Activated T-cell treated with anti-CD3 and anti-CD28 coated beads, Interleukin-2, amount 50 U/mL, for 4 hours (primary cell): ENCODE data around the gene KDM4B. TPM values are rescaled to one million over a fixed set of nuclear protein-coding genes. Genes with fewer than 3 reads are reported as not detected.
"Not testable (repeated sequence)": the region's sequence is repeated elsewhere in the genome, so short reads cannot be mapped to it uniquely, and the experiment has no call there.

ENCODE experiments used
- ATAC-seq, 2 donors: fragments of 200-7000 bp; cut with Tn5 transposase; one replicate each; pipeline ENCODE4 v1.10.0; 2021
- DNase-seq: peaks from one replicate; pipeline ENCODE4 v3.0.0-alpha.2; 2020
- H3K27me3 Mint-ChIP-seq: one replicate; pipeline ENCODE4 v1.8.0; 2021; ENCODE audit warnings: low read depth, mixed read lengths
- H3K36me3 Mint-ChIP-seq: one replicate; pipeline ENCODE4 v1.8.0; 2022; ENCODE audit warnings: mixed read lengths; ENCODE audit not compliant: insufficient read depth
- H3K4me1 Mint-ChIP-seq: one replicate; pipeline ENCODE4 v1.8.0; 2021; ENCODE audit warnings: low read depth, mixed read lengths
- H3K4me3 Mint-ChIP-seq: one replicate; pipeline ENCODE4 v1.8.0; 2021; ENCODE audit warnings: mild to moderate bottlenecking, moderate library complexity, mixed read lengths
- H3K9me3 Mint-ChIP-seq: one replicate; pipeline ENCODE4 v1.8.0; 2021; ENCODE audit warnings: mixed read lengths
- total RNA-seq, 3 donors: library from RNA; stranded (reverse); gene quantifications; one replicate each; pipeline ENCODE4 v1.2.1, GENCODE V29; 2021

KDM4B gene
- total RNA-seq, 3 donors from 2014 or later: 13.3 to 18.1 (median 16.7) TPM

- Mint-ChIP-seq H3K4me3 (no peak overlapping the region), H3K4me1 (no peaks in the 10 kb centered on the region), H3K36me3 (peaks cover 2% of the 10 kb centered on the region), H3K9me3 (no peaks in the 10 kb centered on the region), H3K27me3 (no peaks in the 10 kb centered on the region)
- ATAC-seq: no peak
- no peak for DNase-seq
Observed at GRCh38 chr19:4952945-4953344, 16.0 kb upstream of the KDM4B start.

GRCh38 chr19:4954320-4955149, 14.4 kb upstream of the KDM4B start:
- H3K27me3 Mint-ChIP-seq, H3K36me3 Mint-ChIP-seq, H3K4me3 Mint-ChIP-seq, DNase-seq, ATAC-seq, H3K9me3 Mint-ChIP-seq, H3K4me1 Mint-ChIP-seq: not testable (repeated sequence)

GRCh38 chr19:4955274-4955673, 13.6 kb upstream of the KDM4B start:
- no peak for ATAC-seq
- H3K27me3 Mint-ChIP-seq: no peaks in the 10 kb centered on the region
- DNase-seq: no peak
- no peaks in the 10 kb centered on the region for H3K9me3 Mint-ChIP-seq
- H3K36me3 Mint-ChIP-seq: peaks cover 4% of the 10 kb centered on the region
- H3K4me3 Mint-ChIP-seq: no peak overlapping the region
- H3K4me1 Mint-ChIP-seq: no peaks in the 10 kb centered on the region

GRCh38 chr19:4957981-4958380, 10.9 kb upstream of the KDM4B start:
- H3K4me3 Mint-ChIP-seq: no peak overlapping the region
- ATAC-seq (no peak), DNase-seq (no peak)
- peaks cover 4% of the 10 kb centered on the region for H3K36me3 Mint-ChIP-seq
- no peaks in the 10 kb centered on the region for H3K27me3 Mint-ChIP-seq
- no peaks in the 10 kb centered on the region for H3K9me3 Mint-ChIP-seq
- H3K4me1 Mint-ChIP-seq: no peaks in the 10 kb centered on the region

- no peak overlapping the region for H3K4me3 Mint-ChIP-seq
- no peaks in the 10 kb centered on the region for H3K4me1 Mint-ChIP-seq
- H3K27me3 Mint-ChIP-seq: no peaks in the 10 kb centered on the region
- no peaks in the 10 kb centered on the region for H3K9me3 Mint-ChIP-seq
- DNase-seq (no peak), ATAC-seq (no peak)
- H3K36me3 Mint-ChIP-seq: peaks cover 2% of the 10 kb centered on the region
Observed at GRCh38 chr19:4962085-4962619, 6.8 kb upstream of the KDM4B start.

GRCh38 chr19:4965061-4965460, 3.9 kb upstream of the KDM4B start:
- Mint-ChIP-seq H3K9me3 (no peaks in the 10 kb centered on the region), H3K36me3 (peaks cover under 1% of the 10 kb centered on the region), H3K4me1 (peaks cover 9% of the 10 kb centered on the region), H3K27me3 (no peaks in the 10 kb centered on the region), H3K4me3 (no peak overlapping the region)
- ATAC-seq (no peak), DNase-seq (no peak)

- H3K9me3 Mint-ChIP-seq: no peaks in the 10 kb centered on the region
- DNase-seq: no peak
- H3K36me3 Mint-ChIP-seq: no peaks in the 10 kb centered on the region
- H3K4me3 Mint-ChIP-seq: no peak overlapping the region
- no peaks in the 10 kb centered on the region for H3K27me3 Mint-ChIP-seq
- ATAC-seq: no peak
- H3K4me1 Mint-ChIP-seq: peaks cover 24% of the 10 kb centered on the region
Observed at GRCh38 chr19:4966591-4966990, 2.3 kb upstream of the KDM4B start.

GRCh38 chr19:4967738-4968461, 1.0 kb upstream of the KDM4B start:
- DNase-seq (no peak), ATAC-seq (no peak)
- H3K27me3 Mint-ChIP-seq: no peaks in the 10 kb centered on the region

GRCh38 chr19:4969292-4969771, 419 bp downstream of the KDM4B start:
- Mint-ChIP-seq H3K36me3 (no peaks in the 10 kb centered on the region), H3K27me3 (no peaks in the 10 kb centered on the region), H3K4me3 (peak overlapping the region; percentile 90), H3K9me3 (no peaks in the 10 kb centered on the region), H3K4me1 (peaks cover 29% of the 10 kb centered on the region)
- ATAC-seq: peak in 1 of 2 donors; percentile 1
- no peak for DNase-seq

More at GRCh38 chr19:4967738-4968461, 1.0 kb upstream of the KDM4B start:
- Mint-ChIP-seq H3K36me3 (no peaks in the 10 kb centered on the region), H3K9me3 (no peaks in the 10 kb centered on the region), H3K4me1 (peaks cover 28% of the 10 kb centered on the region), H3K4me3 (peak overlapping the region; percentile 74)

- DNase-seq (no peak), ATAC-seq (no peak)
- Mint-ChIP-seq H3K4me1 (peaks cover 31% of the 10 kb centered on the region), H3K9me3 (no peaks in the 10 kb centered on the region), H3K27me3 (no peaks in the 10 kb centered on the region), H3K4me3 (peak overlapping the region; percentile 90), H3K36me3 (no peaks in the 10 kb centered on the region)
Observed at GRCh38 chr19:4969772-4970531, 1.0 kb downstream of the KDM4B start.

- H3K36me3 Mint-ChIP-seq: no peaks in the 10 kb centered on the region
- no peaks in the 10 kb centered on the region for H3K9me3 Mint-ChIP-seq
- H3K4me3 Mint-ChIP-seq: peak overlapping the region; percentile 90
- no peak for DNase-seq
- no peaks in the 10 kb centered on the region for H3K27me3 Mint-ChIP-seq
- peaks cover 32% of the 10 kb centered on the region for H3K4me1 Mint-ChIP-seq
- no peak for ATAC-seq
Observed at GRCh38 chr19:4970558-4971423, 1.9 kb downstream of the KDM4B start.

- Mint-ChIP-seq H3K4me1 (peaks cover 32% of the 10 kb centered on the region), H3K9me3 (no peaks in the 10 kb centered on the region), H3K4me3 (peak overlapping the region; percentile 90), H3K27me3 (no peaks in the 10 kb centered on the region), H3K36me3 (no peaks in the 10 kb centered on the region)
- no peak for DNase-seq
- no peak for ATAC-seq
Observed at GRCh38 chr19:4971424-4971793, 2.5 kb downstream of the KDM4B start.

GRCh38 chr19:4971816-4972495, 3.0 kb downstream of the KDM4B start:
- Mint-ChIP-seq H3K27me3 (no peaks in the 10 kb centered on the region), H3K36me3 (peaks cover 1% of the 10 kb centered on the region), H3K9me3 (no peaks in the 10 kb centered on the region), H3K4me1 (peaks cover 33% of the 10 kb centered on the region), H3K4me3 (peak overlapping the region; percentile 23)
- ATAC-seq (no peak), DNase-seq (no peak)
